T47D (cell line): ENCODE results near the gene DYNC1H1.
"Not testable (repeated sequence)": the region's sequence is repeated elsewhere in the genome, so short reads cannot be mapped to it uniquely, and the experiment has no call there.

Experiments used
- DNase-seq, 2 experiments: peaks; one replicate each; pipeline versions ENCODE4 v3.0.0 to v3.0.0-alpha.2; 2011 to 2012; ENCODE audit warnings: low read depth in 1 of 2, low spot score in 1 of 2
- JUND ChIP-seq: IDR thresholded peaks from 2 replicates; pipeline ENCODE4 v1.6.1; 2012; ENCODE audit warnings: low read depth
- in situ Hi-C: cut with HindIII; loops from 2 replicates; pipeline ENCODE4 v1.10.0; 2016; ENCODE audit warnings: low sequenced_read_pairs, low pct_unique_long_range_greater_than_20kb

The DYNC1H1 gene

GRCh38 chr14:102063109-102063807 is 98.9 kb downstream of the DYNC1H1 start:
- DNase-seq: peak; percentile 87 to 98
- in situ Hi-C loops: no loop called here
- TF ChIP-seq JUND: no peak

DNA sequence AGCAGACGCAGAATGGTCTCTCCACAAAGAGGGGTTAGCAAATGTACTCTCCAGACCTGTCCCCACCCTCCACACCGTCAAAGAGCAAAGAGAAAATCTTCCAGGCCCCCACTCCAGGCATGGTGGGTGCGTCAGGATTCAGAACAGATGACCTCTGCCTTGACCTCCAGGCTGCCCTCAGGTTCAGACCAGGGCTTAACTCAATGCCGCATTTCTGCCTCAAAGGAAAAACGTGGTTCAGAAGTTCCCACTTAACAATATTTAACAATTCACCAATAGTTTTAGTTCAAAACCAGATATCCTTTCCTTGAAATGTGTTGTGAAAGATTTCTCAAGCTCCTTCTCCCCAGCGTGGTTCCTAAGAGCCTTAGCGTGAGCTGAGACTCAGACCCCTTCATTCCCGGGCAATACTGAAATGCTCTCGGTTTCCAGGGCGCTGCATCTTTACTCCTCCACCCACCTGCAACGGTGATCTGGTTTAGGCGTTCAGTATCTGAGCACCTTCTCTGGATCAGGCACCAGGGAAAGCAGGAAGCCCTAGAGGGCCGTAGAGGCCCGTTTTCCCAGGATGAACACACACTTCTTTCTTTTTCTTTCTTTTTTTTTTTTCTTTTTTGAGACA is 99.5 kb downstream of the DYNC1H1 start:
- no peak for DNase-seq
- TF ChIP-seq JUND: no peak
- in situ Hi-C loops: no loop called here

GRCh38 chr14:102064590-102064989 is 100.2 kb downstream of the DYNC1H1 start:
- DNase-seq, in situ Hi-C loops: not testable (repeated sequence)

GRCh38 chr14:102066041-102066451 is 101.7 kb downstream of the DYNC1H1 start:
- DNase-seq: no peak
- in situ Hi-C loops: no loop called here
- no peak for TF ChIP-seq JUND

GRCh38 chr14:102071283-102071998 is 107.1 kb downstream of the DYNC1H1 start:
- in situ Hi-C loops: no loop called here
- no peak for TF ChIP-seq JUND
- DNase-seq: no peak

- in situ Hi-C loops: no loop called here
- DNase-seq: no peak
- TF ChIP-seq JUND: no peak
Measured at GRCh38 chr14:102074415-102074964, 110.1 kb downstream of the DYNC1H1 start.

DNA sequence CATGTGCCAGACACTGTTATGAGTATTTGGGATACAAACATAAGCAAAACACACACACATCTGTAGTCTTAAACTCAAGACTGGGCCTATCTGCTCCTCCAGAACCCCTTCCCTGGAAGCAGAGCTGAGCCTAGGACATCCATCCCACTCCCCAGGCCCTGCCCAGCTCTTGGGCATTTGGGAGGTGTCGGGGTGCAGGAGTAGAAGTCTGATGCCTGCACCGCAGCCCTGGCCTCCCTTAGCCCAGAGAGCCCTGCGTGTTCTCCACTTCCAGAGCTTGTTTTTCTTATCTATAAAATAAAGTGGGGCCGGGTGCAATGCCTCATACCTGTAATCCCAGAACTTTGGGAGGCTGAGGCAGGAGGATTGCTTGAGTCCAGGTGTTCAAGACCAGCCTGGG is 110.8 kb downstream of the DYNC1H1 start:
- no peak for TF ChIP-seq JUND
- no peak for DNase-seq
- in situ Hi-C loops: no loop called here

DNA sequence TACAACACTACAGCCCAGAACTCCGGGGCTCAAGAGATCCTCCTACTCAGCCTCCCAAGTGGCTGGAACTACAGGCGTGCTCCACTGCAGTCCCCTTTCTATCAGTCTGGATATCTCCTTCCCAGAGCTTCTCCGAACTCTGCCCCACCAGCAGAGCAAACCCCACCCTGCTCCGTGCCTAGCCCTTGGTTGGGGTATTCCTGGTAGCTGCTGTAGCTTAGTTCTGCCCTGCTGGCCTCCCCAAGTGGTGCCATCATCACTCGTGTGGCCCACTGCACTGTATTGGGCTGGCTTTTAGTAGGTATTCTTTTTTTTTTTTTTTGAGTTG is 113.0 kb downstream of the DYNC1H1 start:
- in situ Hi-C loops: no loop called here
- TF ChIP-seq JUND: no peak
- DNase-seq: no peak

- in situ Hi-C loops, DNase-seq: not testable (repeated sequence)
Measured at GRCh38 chr14:102078361-102078791, 114.0 kb downstream of the DYNC1H1 start.

DNA sequence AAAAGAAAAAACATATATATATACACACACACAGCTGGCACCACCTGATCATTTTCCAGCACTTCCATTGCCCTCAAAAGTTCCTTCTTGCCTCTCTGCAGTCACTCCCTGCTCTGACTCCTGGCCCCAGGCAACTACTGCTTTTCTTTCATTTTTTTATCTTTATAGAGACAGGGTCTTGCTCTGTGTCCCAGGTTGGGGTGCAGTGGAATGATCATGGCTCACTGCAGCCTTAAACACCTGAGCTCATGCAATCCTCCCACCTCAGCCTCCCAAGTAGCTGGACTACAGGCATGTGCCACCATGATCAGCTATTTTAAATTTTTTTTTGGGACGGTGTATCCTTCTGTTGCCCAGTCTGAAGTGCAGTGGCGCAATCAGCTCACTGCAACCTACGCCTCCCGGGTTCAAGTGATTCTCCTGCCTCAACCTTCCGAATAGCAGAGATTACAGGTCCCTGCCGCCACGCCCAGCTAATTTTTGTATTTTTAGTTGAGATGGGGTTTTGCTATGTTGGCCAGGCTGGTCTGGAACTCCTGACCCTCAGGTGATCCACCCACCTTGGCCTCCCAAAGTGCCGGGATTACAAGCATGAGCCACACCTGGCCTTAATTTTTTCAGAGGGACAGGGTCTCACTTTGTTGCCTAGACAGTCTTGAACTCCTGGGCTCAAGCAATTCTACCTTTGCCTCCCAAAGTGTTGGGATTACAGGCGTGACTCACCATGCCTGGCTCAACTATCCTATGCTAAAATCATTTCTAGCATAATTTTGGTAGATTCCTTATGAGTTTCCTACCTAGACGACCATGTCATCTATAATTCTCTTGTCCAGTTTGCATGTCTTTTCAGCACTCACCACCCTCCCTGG is 114.7 kb downstream of the DYNC1H1 start:
- in situ Hi-C loops: no loop called here
- no peak for TF ChIP-seq JUND
- DNase-seq: no peak

DNA sequence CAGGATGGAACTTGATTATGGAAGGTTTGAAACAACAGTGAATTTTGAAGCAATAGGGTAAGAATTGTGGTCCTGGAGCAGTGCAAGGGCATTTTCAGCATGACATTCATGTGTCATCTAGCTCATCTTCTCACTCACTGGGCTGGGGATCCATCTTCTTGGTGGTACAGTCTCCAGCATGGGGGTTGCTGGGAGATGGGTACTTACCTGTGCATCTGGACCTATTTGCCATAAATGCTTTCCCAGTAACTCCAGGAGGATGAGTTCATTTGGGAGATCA is 115.3 kb downstream of the DYNC1H1 start:
- no peak for DNase-seq
- in situ Hi-C loops: no loop called here
- no peak for TF ChIP-seq JUND

- in situ Hi-C loops: no loop called here
- no peak for TF ChIP-seq JUND
- DNase-seq: no peak
Measured at GRCh38 chr14:102080183-102081080, 116.1 kb downstream of the DYNC1H1 start.
